Anterior cingulate cortex (tissue), 58 donors: Measurements from ENCODE around the gene GALNTL6.
A peak's percentile ranks its signal among the peaks of the same experiment; 100 is the strongest.
"Not testable (repeated sequence)": the region's sequence is repeated elsewhere in the genome, so short reads cannot be mapped to it uniquely, and the experiment has no call there.

Experiments
- DNase-seq, 58 donors: peaks; one replicate each; lab custom pipeline; 2025; lab: John Stamatoyannopoulos, UW

The GALNTL6 gene

GRCh38 chr4:172706000-172706399 is 892.8 kb downstream of the GALNTL6 start:
- DNase-seq, result no peak

- no peak for DNase-seq
These were observed 894.4 kb downstream of the GALNTL6 start for GRCh38 chr4:172707622-172708021.

DNA sequence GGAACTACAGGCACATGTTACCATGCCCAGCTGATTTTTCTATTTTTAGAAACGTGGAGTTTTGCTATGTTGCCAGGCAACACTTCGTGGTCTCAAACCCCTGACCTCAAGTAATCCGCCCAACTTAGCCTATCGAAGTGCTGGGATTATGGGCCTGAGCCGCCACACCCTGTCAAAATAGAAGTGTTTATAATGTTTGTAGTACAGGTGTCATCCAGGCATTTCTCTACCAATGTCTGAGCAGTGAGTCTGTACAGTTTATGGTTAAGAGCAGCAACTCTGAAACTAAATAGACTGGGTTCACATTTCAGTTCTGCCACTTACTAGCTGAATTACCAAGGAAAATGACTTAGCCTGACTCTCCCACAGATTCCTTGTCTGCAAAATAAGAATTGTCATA is 895.0 kb downstream of the GALNTL6 start:
- no peak for DNase-seq

GRCh38 chr4:172709376-172709775 is 896.2 kb downstream of the GALNTL6 start:
- no peak for DNase-seq

- no peak for DNase-seq
These were observed 903.1 kb downstream of the GALNTL6 start for GRCh38 chr4:172716291-172716690.

- peak in 1 of 58 donors; percentile 1 for DNase-seq
These were observed 908.5 kb downstream of the GALNTL6 start for GRCh38 chr4:172721659-172722058.

- no peak for DNase-seq
These were observed 912.4 kb downstream of the GALNTL6 start for GRCh38 chr4:172725581-172725980.

DNA sequence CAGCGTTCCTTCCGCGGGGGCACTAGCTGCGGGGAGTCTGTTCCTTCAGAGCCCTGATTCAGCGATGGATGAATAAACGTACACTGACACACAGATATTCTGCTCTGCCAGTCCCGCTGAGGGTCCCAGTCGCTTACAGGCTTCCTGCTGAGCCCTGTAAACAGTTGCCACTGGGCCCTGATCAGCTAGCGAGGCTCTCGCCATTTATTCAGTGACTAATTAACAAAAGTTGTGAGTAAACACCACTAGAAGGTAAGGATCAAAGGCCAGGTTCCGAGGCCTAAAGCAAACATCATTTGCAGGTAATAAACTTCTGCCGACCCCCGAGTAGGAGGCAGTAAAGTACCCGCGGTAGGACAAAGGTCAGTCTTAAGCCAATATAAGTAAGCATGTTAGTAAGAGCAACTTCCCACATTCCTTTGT is 912.8 kb downstream of the GALNTL6 start:
- no peak for DNase-seq

GRCh38 chr4:172727631-172728030 is 914.4 kb downstream of the GALNTL6 start:
- no peak for DNase-seq

- DNase-seq, result not testable (repeated sequence)
These were observed 920.4 kb downstream of the GALNTL6 start for GRCh38 chr4:172733645-172734044.

- no peak for DNase-seq
These were observed 921.4 kb downstream of the GALNTL6 start for GRCh38 chr4:172734555-172734954.

DNA sequence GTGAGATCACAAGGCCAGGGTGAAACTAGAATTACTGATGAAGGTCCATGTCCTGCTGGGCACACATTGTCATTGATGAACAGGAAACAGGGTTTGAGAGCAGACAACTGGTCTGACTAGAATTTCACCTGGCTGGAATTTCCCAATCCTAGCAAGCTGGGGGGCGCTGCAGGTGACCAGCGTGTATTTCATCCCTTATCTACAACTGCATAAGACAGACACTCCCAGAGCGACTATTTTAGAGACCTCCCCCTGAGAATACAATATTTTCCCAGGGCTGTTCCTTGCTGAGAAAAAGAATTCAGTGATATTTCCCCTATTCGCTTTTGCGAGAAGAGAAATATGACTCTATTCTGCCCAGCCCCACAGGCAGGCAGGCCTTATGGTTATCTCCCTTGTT is 922.8 kb downstream of the GALNTL6 start:
- no peak for DNase-seq

DNA sequence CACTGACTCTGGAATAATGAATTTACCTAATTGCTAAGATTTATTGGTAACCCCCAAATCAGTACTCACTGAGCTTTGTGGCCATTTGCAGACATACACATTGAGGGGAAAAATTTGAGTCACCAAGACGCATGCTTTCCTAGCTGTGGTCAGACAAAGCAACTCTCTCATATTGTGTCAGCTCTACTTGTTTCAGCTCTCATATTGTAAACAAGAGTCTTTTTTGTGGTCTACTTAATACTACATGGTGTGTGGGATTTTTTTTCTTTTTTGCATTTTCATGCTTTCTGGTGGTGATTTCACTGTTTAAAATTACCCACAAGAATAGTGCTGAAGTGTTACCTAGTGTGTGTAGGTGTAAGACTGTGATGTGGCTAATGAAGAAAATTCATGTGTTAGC is 927.2 kb downstream of the GALNTL6 start:
- DNase-seq, result no peak

- DNase-seq, result no peak
These were observed 937.7 kb downstream of the GALNTL6 start for GRCh38 chr4:172750910-172751309.

DNA sequence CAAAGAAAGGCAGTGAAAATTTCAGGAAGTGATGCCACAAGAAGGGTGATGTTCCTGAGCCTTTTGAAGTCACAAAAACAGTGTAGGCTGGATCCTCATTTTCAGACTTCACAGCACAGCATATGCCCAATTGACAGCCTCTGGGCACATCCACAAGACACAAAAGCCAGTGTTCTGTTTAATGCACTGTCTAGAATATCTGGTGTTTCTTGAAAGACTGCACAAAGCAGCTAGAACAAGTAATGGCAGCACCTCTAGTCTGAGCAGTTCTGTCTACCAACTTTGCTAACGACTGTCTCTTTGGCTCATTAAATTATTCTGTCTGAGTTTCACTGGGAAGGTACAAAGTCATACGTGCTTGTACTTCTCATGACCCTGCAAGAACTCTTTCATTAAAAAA is 938.3 kb downstream of the GALNTL6 start:
- DNase-seq, result no peak

GRCh38 chr4:172758586-172759340 is 945.6 kb downstream of the GALNTL6 start:
- no peak for DNase-seq

DNA sequence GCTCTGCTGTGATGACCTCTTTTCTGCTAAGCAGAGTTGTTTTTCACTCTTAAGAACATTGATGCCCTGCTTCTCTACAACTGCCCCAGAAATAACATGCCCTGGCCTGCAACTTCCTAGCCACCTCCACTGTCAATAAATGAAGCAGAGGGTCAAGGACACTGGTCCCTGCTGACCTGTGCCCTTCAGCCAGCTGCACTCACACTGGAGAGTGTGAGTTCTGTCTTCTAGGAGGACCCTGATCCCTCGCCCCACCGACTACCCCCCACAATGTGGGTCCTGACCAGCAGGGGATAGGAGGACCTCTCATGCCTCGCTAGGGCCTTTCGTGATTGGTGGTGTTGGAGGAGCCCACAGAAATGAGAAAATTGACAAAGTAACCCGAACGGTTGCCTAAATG is 947.3 kb downstream of the GALNTL6 start:
- DNase-seq, result no peak

DNA sequence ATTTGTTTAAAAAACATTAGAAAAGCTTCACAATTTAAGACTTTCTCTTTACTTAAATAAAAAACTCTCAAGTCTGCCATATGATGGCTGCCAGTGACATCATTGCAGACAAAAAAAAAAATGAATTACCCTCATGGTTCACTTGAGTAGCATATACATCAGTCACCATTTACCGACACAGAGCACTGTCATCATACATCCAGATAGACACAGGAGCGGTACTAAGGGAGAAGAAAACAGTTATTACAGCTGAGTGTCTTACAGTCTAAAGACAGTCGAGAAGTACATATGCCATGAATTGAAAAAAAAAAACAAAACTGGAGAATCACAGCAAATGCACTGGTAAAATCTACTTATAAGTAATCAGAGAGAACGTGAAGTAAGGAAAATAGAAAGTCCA is 949.7 kb downstream of the GALNTL6 start:
- DNase-seq, result no peak

- DNase-seq, result no peak
These were observed 957.6 kb downstream of the GALNTL6 start for GRCh38 chr4:172770787-172771186.

GRCh38 chr4:172772781-172773180 is 959.6 kb downstream of the GALNTL6 start:
- no peak for DNase-seq

DNA sequence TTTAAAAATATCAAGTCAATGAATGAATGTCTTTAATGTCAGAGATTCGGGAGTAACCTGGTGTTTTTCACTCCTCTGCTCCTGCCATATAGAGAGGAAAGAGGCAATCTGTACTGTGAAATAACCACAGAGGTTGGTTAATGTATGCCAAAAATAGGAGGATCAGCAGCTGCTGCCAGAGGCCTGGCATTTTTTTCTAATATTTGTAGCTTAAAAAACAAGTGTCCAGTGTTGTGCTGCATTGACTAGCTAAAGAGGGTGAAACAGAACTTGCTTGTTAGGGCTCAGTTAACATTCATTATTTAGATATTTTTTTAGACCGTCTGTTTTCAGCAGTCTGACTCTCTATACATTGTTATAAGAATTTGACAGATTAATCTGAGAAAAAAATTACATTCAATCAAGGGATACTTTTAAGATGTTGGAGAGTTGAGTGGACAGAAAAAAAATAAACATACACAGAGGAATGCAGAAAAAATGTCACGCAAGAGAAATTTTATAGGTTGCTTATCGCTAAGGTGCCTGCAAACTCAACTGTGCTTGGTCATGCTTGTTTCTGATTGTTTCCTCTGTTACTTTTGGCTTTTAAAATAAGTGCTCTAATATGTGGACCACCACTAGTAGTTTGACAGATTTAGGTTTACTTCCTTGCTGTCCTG is 963.1 kb downstream of the GALNTL6 start:
- DNase-seq, result no peak

- DNase-seq, result no peak
These were observed 964.7 kb downstream of the GALNTL6 start for GRCh38 chr4:172777729-172778431.
